HG02938 (cell line): ENCODE measurements around the gene KCTD16.

Experiments used
- ATAC-seq: cut with Tn5 transposase; IDR thresholded peaks from one replicate; pipeline ENCODE4 v1.9.1; 2021; ENCODE audit warnings: mild to moderate bottlenecking, moderate library complexity; ENCODE audit not compliant: unreplicated experiment

Gene KCTD16

GRCh38 chr5:144162686-144163085, 8.0 kb upstream of the KCTD16 start:
- ATAC-seq: no peak

DNA sequence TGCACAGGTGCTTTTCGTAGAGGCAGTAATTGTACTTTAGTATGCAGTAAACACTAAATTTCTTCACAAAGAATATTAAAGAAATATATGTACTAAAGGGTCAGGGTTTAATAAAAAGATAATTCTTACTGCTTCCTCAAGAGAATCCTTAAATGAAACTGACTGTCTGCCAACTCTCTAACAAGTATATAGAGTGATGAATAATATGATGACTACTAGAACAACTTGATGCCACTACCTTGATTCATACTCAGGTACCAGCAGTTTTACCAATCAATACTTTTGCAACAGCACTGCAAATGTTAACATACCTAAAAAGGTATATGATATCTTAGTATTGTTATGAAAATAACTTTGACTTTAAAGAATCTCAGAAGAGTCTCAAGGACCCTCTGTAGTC, 4.0 kb upstream of the KCTD16 start:
- no peak for ATAC-seq

DNA sequence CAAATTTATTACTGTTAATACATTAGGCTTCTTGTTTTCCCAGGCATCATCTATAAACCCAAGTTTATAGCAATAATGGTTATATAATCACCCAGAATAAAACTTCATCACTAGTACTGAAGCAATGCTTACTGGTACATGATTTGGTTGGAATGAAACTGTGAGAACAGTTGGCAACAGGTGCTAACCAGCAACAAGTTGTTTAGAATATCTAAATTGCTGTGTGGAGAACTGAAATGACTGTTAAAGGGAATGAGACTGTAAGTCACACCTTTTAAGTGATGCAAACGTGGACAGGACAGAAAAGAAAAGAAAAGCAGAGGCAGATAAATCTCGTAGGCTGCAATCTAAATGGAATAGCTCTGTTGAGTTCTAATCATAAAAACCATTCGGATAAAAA, 2.7 kb upstream of the KCTD16 start:
- ATAC-seq: no peak

DNA sequence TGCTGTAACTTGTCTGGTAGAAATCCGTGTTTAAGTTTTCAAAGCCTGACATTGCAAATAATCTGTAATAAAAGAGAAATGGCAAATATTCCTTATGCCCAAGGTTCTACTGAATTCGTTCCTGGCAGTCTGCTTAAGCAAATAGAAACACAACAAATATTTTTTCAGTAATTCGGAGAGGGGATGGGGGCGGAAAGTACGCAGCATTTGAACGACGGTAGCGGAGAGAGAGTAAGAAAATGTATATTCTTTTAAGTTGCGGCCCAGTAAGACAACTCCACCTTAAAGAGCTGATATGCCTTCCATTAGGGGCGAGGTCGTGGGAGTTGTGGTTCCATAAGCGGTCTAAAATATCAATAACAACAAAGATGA, 783 bp upstream of the KCTD16 start:
- no peak for ATAC-seq

GRCh38 chr5:144173766-144174165, 3.1 kb downstream of the KCTD16 start:
- ATAC-seq: no peak

- no peak for ATAC-seq
Measured at GRCh38 chr5:144177548-144177947, 6.9 kb downstream of the KCTD16 start.

DNA sequence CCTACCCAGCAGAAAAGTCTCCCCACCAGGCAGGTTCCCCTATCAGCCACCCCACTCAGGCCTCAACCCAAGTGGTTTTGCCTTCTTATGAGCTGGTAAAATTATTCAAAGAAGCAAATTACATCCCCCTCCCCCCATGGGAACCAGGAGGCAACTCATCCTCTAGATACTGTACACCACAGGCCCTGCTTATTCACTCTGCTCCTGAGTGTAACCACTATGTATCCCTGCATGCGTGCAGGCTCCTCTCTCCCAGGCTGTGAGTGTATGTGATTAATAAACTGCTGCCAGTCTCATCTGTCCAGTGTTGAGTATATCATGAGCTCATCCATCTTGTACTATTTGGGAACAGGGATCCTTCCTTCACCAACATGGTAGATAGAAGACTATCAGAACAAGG, 8.6 kb downstream of the KCTD16 start:
- ATAC-seq: no peak

DNA sequence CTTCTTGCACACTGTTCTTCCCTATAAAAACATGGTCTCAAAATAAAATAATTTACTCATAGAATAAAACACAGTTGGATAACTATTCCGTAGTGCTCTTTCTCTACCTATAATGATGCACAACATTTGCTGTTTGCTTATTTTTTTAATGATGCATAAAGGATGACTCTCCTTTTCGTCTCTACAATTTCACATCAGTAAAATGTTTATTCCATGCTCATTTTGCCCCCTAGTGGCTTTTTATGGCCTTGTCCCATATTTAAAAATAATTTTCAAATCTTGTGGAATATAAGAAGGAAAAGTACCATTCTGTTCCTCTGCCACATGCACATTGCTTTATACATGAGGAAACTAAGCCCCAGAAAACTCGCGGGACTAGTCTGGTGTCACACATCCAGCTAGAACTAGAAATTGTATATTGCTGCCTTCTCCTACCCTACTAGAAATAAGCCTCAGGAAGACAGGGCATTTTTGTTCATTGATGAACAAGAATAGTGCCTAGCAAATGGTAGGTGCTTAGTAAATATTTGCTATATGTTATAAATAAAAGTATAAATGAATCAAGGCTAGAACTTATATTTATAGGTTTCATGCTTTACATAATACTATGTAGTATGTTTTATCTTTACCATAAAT, 12.7 kb downstream of the KCTD16 start:
- no peak for ATAC-seq

DNA sequence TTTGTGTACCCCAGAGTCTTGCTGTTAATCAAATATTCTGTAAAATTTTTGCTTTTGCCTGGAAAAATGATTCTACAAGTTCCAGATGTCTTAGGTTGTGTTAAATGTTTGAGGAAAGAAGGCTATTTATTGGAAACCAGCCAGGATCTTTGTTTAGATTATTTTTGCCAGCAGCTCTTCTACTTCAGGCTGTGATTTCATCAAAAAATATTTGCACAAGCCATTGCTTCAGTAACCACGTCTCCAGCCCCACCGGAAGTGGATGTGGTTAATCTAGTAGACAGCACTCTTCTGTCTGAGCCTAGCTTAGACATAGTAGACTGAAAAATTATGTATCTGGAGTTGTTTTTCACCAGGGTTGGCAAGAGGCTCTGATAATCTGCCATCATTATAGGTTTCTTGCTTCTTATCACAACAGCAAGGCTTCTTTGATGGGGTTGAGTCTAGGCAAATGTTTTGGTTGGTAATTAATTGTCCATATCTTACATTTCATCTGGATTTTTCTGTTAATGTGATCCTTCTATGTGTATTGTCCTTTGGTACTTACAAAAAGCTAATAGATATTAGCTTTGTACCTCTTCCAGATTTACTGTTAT, 17.1 kb downstream of the KCTD16 start:
- peak; percentile 69 for ATAC-seq

DNA sequence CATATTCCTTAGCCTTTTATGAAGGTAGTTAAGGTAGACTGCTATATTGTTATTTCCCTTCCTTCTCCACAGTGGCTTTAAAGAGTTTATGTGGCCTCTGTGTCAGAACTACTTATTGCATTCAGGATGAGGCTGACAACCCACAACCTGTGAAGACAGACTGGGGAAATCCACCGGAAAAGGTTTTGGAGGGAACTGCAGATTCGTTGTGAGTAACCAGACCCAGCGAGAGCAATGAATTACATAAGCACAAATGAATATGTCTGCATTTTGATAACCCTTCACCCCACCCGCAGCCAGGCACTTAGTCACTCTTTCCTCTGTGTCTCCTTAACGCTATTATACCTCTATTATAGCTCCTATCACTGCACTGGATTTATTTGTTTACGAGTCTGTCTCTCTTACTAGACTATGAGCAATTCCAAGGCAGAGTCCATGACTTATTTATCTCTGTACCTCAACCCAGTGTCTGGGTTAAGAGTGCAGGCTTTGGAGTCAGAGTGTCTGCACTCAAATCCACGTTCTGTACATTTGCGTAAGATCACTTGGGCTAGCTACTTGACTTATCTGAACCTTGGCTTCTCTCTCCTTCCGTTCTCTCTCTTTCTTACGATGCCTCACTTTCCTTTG, 19.2 kb downstream of the KCTD16 start:
- peak; percentile 46 for ATAC-seq

GRCh38 chr5:144191531-144191930, 20.9 kb downstream of the KCTD16 start:
- no peak for ATAC-seq

DNA sequence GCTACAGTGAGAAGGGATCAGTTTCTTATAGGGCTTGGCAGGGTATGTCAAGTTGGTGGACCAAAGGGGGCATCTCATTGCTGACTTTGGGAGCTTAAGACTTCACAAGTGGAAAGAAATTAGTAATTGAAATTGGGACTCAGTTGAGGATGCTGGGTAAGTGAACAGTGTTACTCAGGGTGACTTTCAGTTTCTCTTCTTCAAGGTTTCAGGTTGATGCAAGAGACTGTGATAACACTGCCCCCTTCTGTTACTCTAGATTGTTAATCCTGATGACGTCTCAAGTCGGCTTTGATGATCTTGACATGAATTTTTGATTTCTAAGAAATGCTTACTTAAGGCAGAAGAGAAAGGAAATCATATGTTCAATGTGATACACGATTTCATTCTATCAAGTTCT, 21.3 kb downstream of the KCTD16 start:
- ATAC-seq: peak; percentile 90

GRCh38 chr5:144192661-144193060, 22.0 kb downstream of the KCTD16 start:
- no peak for ATAC-seq

DNA sequence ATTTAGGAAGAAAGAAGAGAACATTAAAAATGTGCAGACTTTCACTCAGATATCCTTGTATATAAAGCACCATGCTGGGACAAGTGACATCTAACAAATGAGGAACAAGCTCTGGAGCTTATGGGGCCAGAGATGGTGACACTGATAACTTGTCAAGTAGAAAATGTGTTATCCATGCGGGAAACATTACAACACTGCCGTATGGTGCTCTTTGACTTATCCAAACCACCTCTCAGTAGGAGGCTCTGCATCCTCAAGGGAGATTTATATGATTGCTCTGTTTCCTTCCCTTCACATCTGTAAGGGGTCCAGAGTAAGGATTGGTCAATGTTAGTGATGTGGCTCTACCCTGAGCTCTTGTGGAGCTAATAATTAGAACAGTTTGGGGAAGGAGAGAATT, 23.5 kb downstream of the KCTD16 start:
- no peak for ATAC-seq

DNA sequence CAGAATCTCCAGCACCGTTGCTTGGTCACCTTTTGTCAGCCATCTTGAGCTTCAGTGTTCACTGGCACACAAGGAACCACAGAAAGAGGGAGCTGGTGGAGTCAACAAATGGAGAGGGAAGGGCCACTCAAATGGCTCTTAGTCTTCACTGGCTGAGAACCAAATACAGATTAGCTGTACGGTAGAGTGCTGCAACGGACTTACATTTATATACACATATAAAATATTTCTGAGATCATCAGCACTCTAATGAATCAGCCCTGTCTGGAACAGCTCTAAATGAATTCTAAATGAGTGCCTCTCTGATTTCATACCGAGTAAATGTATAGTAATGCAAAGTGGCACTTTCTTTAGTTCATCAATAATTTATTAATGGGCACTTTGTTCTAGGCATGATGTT, 24.8 kb downstream of the KCTD16 start:
- ATAC-seq: no peak

DNA sequence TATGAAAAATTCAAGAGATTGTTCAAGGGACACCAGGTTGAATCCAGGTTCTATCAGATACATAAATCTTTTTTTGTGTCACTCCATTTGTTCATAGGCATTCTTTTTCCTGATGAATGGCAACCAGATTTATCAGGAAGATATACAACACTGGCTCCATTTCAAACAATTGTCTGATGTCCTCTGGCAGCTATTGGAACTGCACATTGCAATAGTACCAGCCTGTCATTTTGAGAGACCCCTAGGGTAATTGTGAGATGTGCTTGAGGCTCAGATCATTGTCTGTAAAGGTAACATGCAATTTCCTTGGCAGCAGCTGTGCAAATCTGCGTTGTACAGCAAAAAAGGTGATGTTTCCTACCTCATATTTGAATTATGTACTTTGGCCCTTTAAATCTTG, 25.9 kb downstream of the KCTD16 start:
- ATAC-seq: no peak

DNA sequence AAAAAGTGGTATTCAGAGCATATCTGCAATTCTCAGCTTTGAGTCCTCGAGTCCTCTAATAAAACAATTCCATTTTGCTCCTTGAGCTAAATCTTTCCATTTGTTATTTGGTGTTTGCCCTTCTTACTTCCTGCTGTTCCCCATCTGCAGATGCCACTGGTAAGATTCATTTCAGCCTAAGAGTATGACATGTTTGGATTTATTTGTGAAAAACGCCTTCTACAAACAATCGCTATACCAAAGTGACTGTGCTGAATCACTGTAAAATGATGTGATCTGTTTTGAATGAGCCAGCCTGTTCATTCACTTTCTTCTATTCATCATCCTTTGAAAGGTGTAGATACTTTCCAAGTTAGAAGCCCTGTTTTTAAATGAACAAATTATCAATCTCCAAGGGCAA, 27.7 kb downstream of the KCTD16 start:
- no peak for ATAC-seq

- ATAC-seq: no peak
Measured at GRCh38 chr5:144201588-144201987, 30.9 kb downstream of the KCTD16 start.

GRCh38 chr5:144202072-144202471, 31.4 kb downstream of the KCTD16 start:
- no peak for ATAC-seq

DNA sequence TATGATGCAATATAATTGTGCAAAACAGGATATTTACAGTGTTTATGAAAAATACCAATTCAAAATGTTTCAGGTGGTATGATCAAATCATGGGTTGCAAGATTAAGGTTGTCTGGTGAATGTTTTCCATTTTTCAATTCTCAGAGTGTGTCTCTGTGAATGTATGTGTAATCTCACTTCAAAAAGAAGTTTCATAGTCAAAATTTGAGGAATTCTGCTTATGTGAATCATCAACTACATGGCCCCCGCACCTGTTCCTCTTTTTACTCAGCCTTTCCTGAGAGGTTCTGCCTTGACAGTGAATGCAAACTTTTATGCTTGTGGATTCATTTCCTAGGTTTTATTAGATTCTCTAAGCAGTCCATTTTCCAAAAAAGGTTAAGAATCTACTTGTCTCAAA, 32.1 kb downstream of the KCTD16 start:
- ATAC-seq: no peak

DNA sequence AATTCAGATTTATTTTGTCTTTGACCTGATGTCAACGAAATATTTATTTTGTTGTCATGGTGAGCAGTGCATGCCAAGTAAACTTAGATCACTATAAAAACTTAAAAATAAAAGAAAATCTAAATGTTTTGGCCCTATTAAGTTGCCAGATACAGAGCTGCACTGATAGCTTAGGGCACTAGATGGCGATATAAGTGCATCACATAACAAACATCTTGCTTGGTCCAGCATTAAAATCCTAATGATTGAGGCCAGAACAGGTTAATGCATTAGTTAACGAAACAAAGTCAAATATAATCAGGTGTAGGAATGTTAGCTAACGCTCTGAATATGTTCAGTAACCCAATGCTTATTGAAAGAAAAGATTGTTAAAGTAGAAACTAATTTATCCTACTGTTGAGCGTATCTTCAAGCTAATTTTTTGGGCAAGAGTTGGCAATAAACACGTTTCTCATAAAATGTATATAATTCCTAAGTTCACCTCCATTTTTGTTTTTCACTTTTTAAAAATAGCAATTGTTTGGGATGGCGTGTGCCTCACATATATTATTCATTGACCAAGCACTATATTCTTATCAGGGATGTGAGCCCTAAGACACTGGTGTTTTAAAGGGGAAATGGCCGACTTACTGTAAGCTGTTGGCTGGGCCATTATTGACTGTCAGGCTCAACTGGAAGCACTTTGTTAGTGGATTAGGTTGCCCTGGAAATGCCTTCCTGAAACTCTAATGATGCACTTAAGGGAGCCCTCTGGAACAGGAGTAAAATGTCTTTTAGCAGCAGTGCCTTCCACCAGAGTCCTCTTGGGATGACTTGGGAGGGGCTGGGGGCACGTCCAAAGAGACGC, 33.3 kb downstream of the KCTD16 start:
- ATAC-seq: peak; percentile 88

- no peak for ATAC-seq
Measured at GRCh38 chr5:144205141-144205551, 34.5 kb downstream of the KCTD16 start.
